GM10248 (cell line): ENCODE data around the gene SHROOM3.

Experiments used
- CTCF ChIA-PET: fragments of 300-600 bp; sonication (Branson Sonifier 250); formaldehyde crosslinking; extraction: SDS; loops from one replicate; lab custom pipeline; 2021; ENCODE audit warnings: antibody characterized with exemption; lab: Yijun Ruan, JAX
- POLR2A ChIA-PET: fragments of 350-650 bp; sonication (Branson Sonifier 250); formaldehyde crosslinking; extraction: SDS; loops from one replicate; lab custom pipeline; 2020; ENCODE audit warnings: antibody characterized with exemption; lab: Yijun Ruan, JAX
- DNase-seq: peaks from one replicate; pipeline ENCODE4 v3.0.0; 2012; ENCODE audit errors: extremely low spot score
- TF ChIP-seq, protein P1 (sequence below): IDR thresholded peaks from 2 replicates; pipeline ENCODE4 v1.5.1; 2012; ENCODE audit warnings: mild to moderate bottlenecking, low read depth; ENCODE audit errors: extremely low read depth, missing control alignments, control extremely low read depth

SHROOM3 gene

GRCh38 chr4:76665721-76666120 is 230.7 kb downstream of the SHROOM3 start:
- POLR2A ChIA-PET: no interaction called here
- CTCF ChIA-PET: interaction anchor here (1.0 to 2.3 kb wide), 3 partner anchors 14 to 537 kb away, joined by 3 to 10 read pairs (median 3); no protein-coding TSS in a partner anchor
- TF ChIP-seq, protein P1, sequence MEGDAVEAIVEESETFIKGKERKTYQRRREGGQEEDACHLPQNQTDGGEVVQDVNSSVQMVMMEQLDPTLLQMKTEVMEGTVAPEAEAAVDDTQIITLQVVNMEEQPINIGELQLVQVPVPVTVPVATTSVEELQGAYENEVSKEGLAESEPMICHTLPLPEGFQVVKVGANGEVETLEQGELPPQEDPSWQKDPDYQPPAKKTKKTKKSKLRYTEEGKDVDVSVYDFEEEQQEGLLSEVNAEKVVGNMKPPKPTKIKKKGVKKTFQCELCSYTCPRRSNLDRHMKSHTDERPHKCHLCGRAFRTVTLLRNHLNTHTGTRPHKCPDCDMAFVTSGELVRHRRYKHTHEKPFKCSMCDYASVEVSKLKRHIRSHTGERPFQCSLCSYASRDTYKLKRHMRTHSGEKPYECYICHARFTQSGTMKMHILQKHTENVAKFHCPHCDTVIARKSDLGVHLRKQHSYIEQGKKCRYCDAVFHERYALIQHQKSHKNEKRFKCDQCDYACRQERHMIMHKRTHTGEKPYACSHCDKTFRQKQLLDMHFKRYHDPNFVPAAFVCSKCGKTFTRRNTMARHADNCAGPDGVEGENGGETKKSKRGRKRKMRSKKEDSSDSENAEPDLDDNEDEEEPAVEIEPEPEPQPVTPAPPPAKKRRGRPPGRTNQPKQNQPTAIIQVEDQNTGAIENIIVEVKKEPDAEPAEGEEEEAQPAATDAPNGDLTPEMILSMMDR: no peak
- DNase-seq: no peak

DNA sequence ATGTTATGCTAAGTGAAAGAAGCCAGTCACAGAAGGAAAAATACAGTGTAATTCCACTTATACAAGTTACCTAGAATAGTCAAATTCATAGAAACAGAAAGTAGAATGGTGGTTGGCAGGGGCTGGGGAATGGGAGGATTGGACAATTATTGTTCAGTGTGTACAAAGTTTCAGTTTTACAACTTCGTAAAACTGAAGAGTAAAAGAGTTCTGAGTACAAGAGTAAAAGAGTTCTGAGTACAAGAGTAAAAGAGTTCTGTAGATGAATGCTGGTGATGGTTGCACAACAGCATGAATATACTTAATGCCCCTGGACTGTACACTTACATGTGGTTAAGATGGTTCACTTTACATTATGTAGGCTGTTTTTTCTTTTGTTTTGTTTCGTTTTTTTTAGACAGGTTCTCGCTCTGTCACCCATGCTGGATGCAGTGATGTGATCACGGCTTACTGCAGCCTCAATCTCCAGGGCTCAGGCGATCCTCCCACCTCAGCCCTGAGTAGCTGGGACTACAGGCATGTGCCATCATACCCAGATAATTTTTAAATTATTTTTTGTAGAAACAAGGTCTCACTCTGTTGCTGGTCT is 232.0 kb downstream of the SHROOM3 start:
- no peak for DNase-seq
- TF ChIP-seq, protein P1: no peak
- CTCF ChIA-PET: no interaction called here
- POLR2A ChIA-PET: no interaction called here

GRCh38 chr4:76670631-76671030 is 235.6 kb downstream of the SHROOM3 start:
- ChIA-PET POLR2A (no interaction called here), CTCF (no interaction called here)
- DNase-seq: no peak
- TF ChIP-seq, protein P1: no peak

- POLR2A ChIA-PET: no interaction called here
- TF ChIP-seq, protein P1: no peak
- no peak for DNase-seq
- CTCF ChIA-PET: interaction anchor here (0.7 to 1.7 kb wide), 3 partner anchors 12 to 39 kb away, joined by 3 to 7 read pairs (median 4); no protein-coding TSS in a partner anchor
These were observed 238.3 kb downstream of the SHROOM3 start for GRCh38 chr4:76673362-76673761.

- no peak for DNase-seq
- ChIA-PET CTCF (no interaction called here), POLR2A (no interaction called here)
- TF ChIP-seq, protein P1: no peak
These were observed 240.0 kb downstream of the SHROOM3 start for GRCh38 chr4:76674983-76675382.

DNA sequence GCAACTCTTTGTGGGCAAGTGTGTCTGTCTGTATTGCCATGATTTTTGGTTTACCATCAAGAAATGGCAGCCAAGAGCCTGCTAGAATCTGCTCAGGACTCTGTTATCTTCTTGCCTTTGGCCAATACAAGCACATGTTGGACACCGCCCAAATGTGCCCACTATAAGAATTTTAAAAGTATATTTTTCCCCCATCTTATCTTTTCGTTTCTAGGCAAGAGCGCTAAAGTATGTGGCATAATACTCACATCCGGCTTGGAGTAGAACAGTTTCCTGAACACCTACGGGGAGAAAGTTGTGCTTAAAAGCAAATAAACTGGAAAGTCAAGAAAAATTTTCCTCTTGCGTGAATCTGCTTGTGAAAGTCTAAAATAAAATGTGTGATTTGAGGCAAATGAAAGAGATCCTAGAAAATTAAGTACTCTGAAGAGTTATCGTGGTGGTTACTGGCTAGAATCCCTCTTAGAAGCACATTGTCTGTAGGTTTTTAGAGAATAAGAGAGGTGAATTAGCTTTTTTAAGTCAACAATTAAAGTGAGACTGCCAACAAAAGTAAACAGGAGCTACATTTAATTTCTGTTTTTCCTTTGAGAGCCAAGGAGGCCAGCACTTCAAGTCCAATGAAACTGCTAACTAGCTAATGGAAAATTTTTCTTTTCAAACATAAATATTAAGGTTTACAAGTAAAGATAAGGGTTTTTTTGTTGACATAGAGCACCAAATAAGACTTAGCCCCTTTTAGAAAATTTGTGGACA is 242.7 kb downstream of the SHROOM3 start:
- ChIA-PET POLR2A (no interaction called here), CTCF (no interaction called here)
- no peak for DNase-seq
- TF ChIP-seq, protein P1: no peak
